Measurements from ENCODE around the gene SLC15A4.

Gene SLC15A4

GRCh38 chr12:128813883-128814282 lies 9.9 kb downstream of the SLC15A4 start:
- no peak overlapping the region for H3K9ac ChIP-seq (ENCODE audit: low read length)
- peaks cover 95% of the 10 kb centered on the region for H4K20me1 ChIP-seq (ENCODE audit: insufficient read depth, low read length)
- H3K4me3 ChIP-seq (ENCODE audit: low read length): no peak overlapping the region
- peaks cover 47% of the 10 kb centered on the region for H3K36me3 ChIP-seq (replicated peaks; ENCODE audit: low read depth, low read length)
- TF ChIP-seq EZH2phosphoT487 (IDR thresholded peaks at IDR 0.05; ENCODE audit: low read depth): no peak
- TF ChIP-seq, protein P1, sequence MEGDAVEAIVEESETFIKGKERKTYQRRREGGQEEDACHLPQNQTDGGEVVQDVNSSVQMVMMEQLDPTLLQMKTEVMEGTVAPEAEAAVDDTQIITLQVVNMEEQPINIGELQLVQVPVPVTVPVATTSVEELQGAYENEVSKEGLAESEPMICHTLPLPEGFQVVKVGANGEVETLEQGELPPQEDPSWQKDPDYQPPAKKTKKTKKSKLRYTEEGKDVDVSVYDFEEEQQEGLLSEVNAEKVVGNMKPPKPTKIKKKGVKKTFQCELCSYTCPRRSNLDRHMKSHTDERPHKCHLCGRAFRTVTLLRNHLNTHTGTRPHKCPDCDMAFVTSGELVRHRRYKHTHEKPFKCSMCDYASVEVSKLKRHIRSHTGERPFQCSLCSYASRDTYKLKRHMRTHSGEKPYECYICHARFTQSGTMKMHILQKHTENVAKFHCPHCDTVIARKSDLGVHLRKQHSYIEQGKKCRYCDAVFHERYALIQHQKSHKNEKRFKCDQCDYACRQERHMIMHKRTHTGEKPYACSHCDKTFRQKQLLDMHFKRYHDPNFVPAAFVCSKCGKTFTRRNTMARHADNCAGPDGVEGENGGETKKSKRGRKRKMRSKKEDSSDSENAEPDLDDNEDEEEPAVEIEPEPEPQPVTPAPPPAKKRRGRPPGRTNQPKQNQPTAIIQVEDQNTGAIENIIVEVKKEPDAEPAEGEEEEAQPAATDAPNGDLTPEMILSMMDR (IDR thresholded peaks at IDR 0.05; ENCODE audit: low read depth, low read length): no peak
- no peaks in the 10 kb centered on the region for H3K9me3 ChIP-seq (ENCODE audit: insufficient read depth, low read length)
- peaks cover 100% of the 10 kb centered on the region for H3K79me2 ChIP-seq (ENCODE audit: low read length)
- H2AFZ ChIP-seq (ENCODE audit: low read depth, low read length): no peak overlapping the region
- H3K27ac ChIP-seq (ENCODE audit: low read length): no peak overlapping the region
- peaks cover 83% of the 10 kb centered on the region for H3K4me1 ChIP-seq (ENCODE audit: low read length)
- H3K27me3 ChIP-seq (ENCODE audit: low read depth, low read length): no peaks in the 10 kb centered on the region
- H3K4me2 ChIP-seq (ENCODE audit: low read length): no peak overlapping the region

DNA sequence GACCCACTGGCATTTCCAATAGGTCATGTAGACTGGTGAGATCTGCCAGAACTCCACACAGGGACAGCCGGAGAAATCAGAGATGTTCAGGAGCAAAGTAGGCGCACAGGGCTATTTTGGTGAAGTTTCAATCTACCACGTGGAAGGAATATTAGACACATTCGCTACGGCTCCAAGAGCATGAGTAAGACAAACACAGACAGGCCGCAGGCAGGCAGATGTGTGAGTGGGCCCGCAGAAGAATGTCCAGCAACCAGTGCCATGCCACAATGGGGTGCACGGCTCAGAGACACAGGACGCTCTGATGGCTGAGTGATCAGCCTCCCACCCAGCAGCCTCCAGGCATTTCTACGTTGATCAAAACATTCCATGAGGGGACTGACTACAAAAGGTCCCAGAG lies 10.4 kb downstream of the SLC15A4 start:
- Histone ChIP-seq H3K9ac (ENCODE audit: low read length) (no peak overlapping the region), H3K27me3 (ENCODE audit: low read depth, low read length) (no peaks in the 10 kb centered on the region), H3K27ac (ENCODE audit: low read length) (no peak overlapping the region), H3K36me3 (replicated peaks; ENCODE audit: low read depth, low read length) (peaks cover 52% of the 10 kb centered on the region), H3K79me2 (ENCODE audit: low read length) (peaks cover 100% of the 10 kb centered on the region), H4K20me1 (ENCODE audit: insufficient read depth, low read length) (peaks cover 95% of the 10 kb centered on the region), H3K9me3 (ENCODE audit: insufficient read depth, low read length) (no peaks in the 10 kb centered on the region), H3K4me3 (ENCODE audit: low read length) (no peak overlapping the region), H3K4me1 (ENCODE audit: low read length) (peaks cover 78% of the 10 kb centered on the region), H2AFZ (ENCODE audit: low read depth, low read length) (no peak overlapping the region), H3K4me2 (ENCODE audit: low read length) (no peak overlapping the region)
- TF ChIP-seq, protein P1 (IDR thresholded peaks at IDR 0.05; ENCODE audit: low read depth, low read length): no peak
- no peak for TF ChIP-seq EZH2phosphoT487 (IDR thresholded peaks at IDR 0.05; ENCODE audit: low read depth)

GRCh38 chr12:128811806-128812205 lies 12.0 kb downstream of the SLC15A4 start:
- H3K4me3 ChIP-seq (ENCODE audit: low read length): peak overlapping the region; percentile 65
- peak overlapping the region; percentile 66 for H3K9ac ChIP-seq (ENCODE audit: low read length)
- H3K4me2 ChIP-seq (ENCODE audit: low read length): peak overlapping the region; percentile 93
- H3K9me3 ChIP-seq (ENCODE audit: insufficient read depth, low read length): no peaks in the 10 kb centered on the region
- TF ChIP-seq, protein P1 (IDR thresholded peaks at IDR 0.05; ENCODE audit: low read depth, low read length): no peak
- H3K79me2 ChIP-seq (ENCODE audit: low read length): peaks cover 97% of the 10 kb centered on the region
- no peaks in the 10 kb centered on the region for H3K27me3 ChIP-seq (ENCODE audit: low read depth, low read length)
- peaks cover 93% of the 10 kb centered on the region for H4K20me1 ChIP-seq (ENCODE audit: insufficient read depth, low read length)
- peak overlapping the region; percentile 92 for H3K27ac ChIP-seq (ENCODE audit: low read length)
- peaks cover 63% of the 10 kb centered on the region for H3K4me1 ChIP-seq (ENCODE audit: low read length)
- H3K36me3 ChIP-seq (replicated peaks; ENCODE audit: low read depth, low read length): peaks cover 66% of the 10 kb centered on the region
- no peak overlapping the region for H2AFZ ChIP-seq (ENCODE audit: low read depth, low read length)

- Histone ChIP-seq H3K9ac (ENCODE audit: low read length) (peak overlapping the region; percentile 66), H3K36me3 (replicated peaks; ENCODE audit: low read depth, low read length) (peaks cover 60% of the 10 kb centered on the region), H3K79me2 (ENCODE audit: low read length) (peaks cover 86% of the 10 kb centered on the region), H3K4me3 (ENCODE audit: low read length) (peak overlapping the region; percentile 65), H4K20me1 (ENCODE audit: insufficient read depth, low read length) (peaks cover 85% of the 10 kb centered on the region), H3K4me1 (ENCODE audit: low read length) (peaks cover 52% of the 10 kb centered on the region), H3K9me3 (ENCODE audit: insufficient read depth, low read length) (no peaks in the 10 kb centered on the region), H3K27ac (ENCODE audit: low read length) (peak overlapping the region; percentile 92), H3K27me3 (ENCODE audit: low read depth, low read length) (no peaks in the 10 kb centered on the region), H3K4me2 (ENCODE audit: low read length) (peak overlapping the region; percentile 93), H2AFZ (ENCODE audit: low read depth, low read length) (no peak overlapping the region)
- TF ChIP-seq, protein P1 (IDR thresholded peaks at IDR 0.05; ENCODE audit: low read depth, low read length): no peak
- TF ChIP-seq EZH2phosphoT487 (IDR thresholded peaks at IDR 0.05; ENCODE audit: low read depth): no peak
Measured at GRCh38 chr12:128810182-128811127, 13.3 kb downstream of the SLC15A4 start.

Data from OCI-LY3 (cell line).